Measurements from ENCODE around the gene GLDC.

Gene GLDC

DNA sequence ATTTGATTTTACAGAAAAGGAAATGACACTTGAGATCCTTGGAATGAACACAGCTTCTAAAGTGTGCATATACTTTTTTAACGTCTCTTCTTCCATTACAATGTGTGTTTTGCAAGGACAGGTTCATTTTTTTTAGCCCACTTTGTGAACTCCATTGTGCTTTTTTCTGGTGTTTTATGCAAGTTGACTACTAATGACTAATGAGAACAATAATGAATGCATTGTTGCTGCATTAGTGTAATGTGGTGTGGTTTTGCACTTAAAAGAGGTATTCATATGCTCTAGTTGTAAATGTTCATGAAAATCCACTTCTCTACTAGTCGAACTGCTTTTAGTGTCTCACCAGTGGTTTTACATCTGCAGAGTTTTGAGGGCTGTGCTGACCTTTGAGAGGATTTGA is 139.0 kb downstream of the GLDC start:
- DNase-seq (ENCODE audit: low read depth in 3 of 3), result no peak

DNA sequence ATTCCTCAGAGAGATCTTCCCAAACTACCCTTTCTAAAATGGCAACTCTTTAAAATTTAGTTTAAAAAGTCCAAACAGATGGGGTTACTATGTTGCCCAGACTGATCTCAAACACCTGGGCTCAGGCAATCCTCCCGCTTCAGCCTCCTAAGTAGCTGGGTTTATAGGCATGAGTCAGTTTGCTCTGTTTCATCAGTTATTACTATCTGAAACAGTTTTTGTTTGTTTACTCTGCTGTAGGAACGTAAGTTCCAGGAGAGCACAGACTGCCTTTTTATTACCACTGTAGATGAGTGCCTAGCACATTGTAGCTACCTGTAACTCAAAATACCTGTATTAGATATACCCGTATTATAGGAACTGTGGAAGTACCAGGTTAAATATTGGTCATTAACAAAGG is 143.1 kb downstream of the GLDC start:
- DNase-seq (ENCODE audit: low read depth in 3 of 3), result no peak

DNA sequence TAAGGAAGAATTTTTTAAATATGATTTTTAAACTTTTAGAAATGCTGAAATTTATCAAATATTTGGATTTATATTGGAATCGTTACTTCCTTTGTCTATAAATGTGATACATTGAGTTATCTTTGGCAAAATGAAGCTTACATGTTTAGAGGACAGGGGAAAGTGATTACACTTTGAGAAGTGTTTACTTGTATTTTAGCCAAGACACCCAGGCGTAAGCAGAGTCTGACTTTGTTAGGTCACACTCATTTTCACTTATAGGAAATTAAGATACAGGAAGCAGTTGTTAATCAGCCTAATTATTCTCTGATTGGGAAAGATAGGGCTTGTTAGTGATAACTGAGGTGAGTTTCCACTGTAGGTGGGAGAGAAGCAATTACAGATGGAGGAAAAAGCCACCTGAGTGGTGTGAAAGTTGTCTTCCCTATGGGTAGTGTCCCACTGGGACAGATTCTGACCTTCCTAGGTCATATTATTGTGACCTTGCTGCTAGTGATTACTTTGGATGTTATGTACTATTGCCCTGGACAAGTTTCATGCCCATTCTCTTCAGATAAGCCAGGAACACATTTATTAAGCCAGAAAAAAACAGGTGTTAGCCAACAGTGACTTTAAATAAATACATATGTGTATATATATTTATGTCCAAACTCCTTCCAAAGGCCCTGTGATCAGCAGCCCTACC is 143.9 kb downstream of the GLDC start:
- DNase-seq (ENCODE audit: low read depth in 3 of 3), result no peak

DNA sequence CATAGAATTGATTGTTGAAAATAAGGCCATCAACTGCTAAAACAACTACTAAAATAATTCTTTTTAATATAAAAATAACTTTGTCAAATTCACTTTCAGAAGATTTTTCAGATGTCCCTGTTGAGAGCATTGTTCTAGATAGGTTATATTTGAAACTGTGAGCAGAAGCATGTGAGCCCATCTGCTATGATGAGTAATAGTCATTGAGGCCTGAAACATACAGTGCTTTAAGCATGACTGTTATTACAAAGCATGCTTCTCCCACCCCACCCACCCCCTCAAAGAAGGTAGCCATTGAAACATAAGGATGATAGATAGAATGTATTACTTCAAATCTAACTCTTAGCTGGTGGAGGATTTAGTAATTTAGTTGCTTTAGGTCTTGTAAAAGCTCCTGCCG is 146.5 kb downstream of the GLDC start:
- no peak for DNase-seq (ENCODE audit: low read depth in 3 of 3)

DNA sequence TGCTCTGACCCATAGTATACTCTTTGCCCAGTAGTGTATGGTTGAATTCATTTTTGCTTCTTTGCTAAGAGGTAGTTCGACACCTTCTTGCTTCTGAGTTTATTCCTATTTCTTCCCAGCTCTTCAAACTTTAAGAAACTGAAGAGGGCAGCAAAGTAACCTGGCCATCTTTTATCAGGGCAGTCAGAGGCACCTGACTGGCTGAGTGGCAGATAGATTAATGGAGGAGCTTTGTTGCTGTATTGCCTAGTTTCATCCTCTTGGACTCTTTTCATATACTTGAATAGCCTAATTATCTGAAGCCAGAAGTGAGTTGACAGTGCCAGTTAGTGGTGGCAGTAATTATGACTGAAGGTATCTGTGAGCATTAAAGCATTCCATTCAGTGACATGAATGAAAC is 150.1 kb downstream of the GLDC start:
- DNase-seq (ENCODE audit: low read depth in 3 of 3), result no peak

DNA sequence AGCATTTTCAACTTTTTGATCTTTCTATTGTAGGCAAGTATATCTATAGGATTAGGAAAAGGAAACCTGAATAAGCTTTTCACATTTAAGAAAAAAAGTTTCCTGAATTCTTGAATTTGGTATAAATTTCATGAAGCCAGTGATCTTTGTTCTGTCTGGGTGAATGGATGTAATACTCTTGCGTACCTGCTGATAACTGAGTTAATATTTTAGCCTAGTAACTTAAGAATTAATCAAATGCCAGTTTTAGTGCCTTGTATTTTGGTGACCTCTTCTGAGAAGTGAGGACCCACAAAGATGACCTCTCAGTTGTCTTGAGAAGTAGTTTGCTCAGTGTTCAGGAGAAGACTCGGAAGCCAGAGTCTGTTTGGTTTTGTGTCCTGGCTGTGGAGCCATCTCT is 154.7 kb downstream of the GLDC start:
- no peak for DNase-seq (ENCODE audit: low read depth in 3 of 3)

DNA sequence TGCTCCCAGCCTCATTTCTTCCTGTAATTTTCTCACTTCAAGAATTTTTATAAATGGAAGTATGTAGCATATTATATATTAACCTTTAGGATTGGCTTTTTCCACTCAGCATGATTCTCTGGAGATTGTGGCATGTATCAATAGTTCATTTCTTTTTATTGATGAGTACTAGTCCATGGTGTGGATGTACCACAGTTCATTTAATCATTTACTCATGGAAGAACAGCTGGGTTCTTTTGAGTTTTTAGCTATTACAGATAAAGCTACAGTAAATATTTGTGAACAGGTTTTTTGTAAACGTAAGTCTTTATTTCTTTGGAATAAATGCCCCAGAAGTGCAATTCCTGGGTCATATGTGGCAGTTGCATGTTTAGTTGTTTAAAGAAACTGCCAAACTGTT is 156.4 kb downstream of the GLDC start:
- DNase-seq (ENCODE audit: low read depth in 3 of 3), result no peak

DNA sequence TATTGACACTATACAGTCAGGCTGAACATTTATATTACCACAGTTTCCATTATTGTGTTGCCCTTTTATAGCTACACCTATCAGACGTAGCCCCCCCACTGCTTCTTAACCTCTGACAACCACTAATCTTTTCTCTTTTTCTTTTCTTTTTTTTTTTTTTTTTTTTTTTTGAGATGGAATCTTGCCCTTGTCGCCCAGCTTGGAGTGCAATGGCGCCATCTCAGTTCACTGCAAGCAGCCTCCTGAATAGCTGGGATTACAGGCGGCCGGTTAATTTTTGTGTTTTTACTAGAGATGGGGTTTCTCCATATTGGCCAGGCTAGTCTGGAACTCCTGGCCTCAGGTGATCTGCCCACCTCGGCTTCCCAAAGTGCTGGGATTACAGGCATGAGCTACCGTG is 157.1 kb downstream of the GLDC start:
- DNase-seq (ENCODE audit: low read depth in 3 of 3), result no peak

DNA sequence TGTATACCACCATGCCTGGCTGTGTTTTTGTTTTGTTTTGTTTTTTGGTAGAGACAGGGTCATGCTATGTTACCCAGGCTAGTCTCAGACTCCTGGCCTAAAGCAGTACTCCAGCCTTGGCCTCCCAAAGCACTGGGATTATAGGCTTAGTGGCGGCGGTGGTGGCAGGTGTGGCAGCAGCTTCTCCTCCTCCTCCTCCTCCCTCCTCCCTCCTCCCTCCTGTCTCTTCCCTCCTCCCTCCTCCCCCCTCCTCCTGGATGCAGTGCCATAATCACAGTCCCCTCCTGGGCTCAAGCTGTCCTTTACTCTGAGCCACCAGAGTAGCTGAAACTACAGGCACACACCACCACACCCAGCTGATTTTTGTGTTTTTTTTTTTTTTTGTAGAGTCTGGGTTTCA is 161.3 kb downstream of the GLDC start:
- no peak for DNase-seq (ENCODE audit: low read depth in 3 of 3)

Data from stimulated activated CD4-positive, alpha-beta T cell treated with anti-CD3 and anti-CD28 coated beads, TNF-alpha, amount 100 ng/mL, for 24 hours (primary cell).